Activated CD8-positive, alpha-beta memory T cell treated with anti-CD3 and anti-CD28 coated beads, Interleukin-2, amount 10 ng/mL, durations not matched to agents 7 days and 5 days (primary cell): ENCODE results near the gene CD84. TPM values are rescaled to one million over a fixed set of nuclear protein-coding genes. Genes with fewer than 3 reads are reported as not detected.
A peak's percentile ranks its signal among the peaks of the same experiment; 100 is the strongest.
"Not testable (repeated sequence)": the region's sequence is repeated elsewhere in the genome, so short reads cannot be mapped to it uniquely, and the experiment has no call there.

ENCODE experiments used
- ATAC-seq: fragments of 150-1000 bp; cut with Tn5 transposase; one replicate; pipeline ENCODE4 v1.10.0; 2021; ENCODE audit warnings: moderate library complexity
- CTCF ChIA-PET: fragments of 350-600 bp; sonication (Branson Sonifier 250); formaldehyde crosslinking; loops from one replicate; lab custom pipeline; 2021; ENCODE audit warnings: antibody characterized with exemption; lab: Charles Lee
- DNase-seq: peaks from one replicate; pipeline ENCODE4 v3.0.0-alpha.2; 2020
- H3K27ac Mint-ChIP-seq: one replicate; pipeline ENCODE4 v1.8.0; 2021; ENCODE audit warnings: mild to moderate bottlenecking, mixed read lengths
- H3K27me3 Mint-ChIP-seq: one replicate; pipeline ENCODE4 v1.8.0; 2021; ENCODE audit warnings: mixed read lengths
- H3K36me3 Mint-ChIP-seq: one replicate; pipeline ENCODE4 v1.8.0; 2021; ENCODE audit warnings: mild to moderate bottlenecking, mixed read lengths
- H3K4me1 Mint-ChIP-seq: one replicate; pipeline ENCODE4 v1.8.0; 2021; ENCODE audit warnings: mixed read lengths
- H3K4me3 Mint-ChIP-seq: one replicate; pipeline ENCODE4 v1.8.0; 2021; ENCODE audit warnings: mild to moderate bottlenecking, moderate library complexity, mixed read lengths
- H3K9me3 Mint-ChIP-seq: one replicate; pipeline ENCODE4 v1.8.0; 2022; ENCODE audit warnings: low read depth, mixed read lengths
- total RNA-seq, 2 experiments: library from RNA; stranded (reverse); gene quantifications; one replicate each; pipeline ENCODE4 v1.2.3, GENCODE V29; 2021

CD84 gene
- total RNA-seq, 2 experiments from 2014 or later, result 29.9 to 34.6 TPM

DNA sequence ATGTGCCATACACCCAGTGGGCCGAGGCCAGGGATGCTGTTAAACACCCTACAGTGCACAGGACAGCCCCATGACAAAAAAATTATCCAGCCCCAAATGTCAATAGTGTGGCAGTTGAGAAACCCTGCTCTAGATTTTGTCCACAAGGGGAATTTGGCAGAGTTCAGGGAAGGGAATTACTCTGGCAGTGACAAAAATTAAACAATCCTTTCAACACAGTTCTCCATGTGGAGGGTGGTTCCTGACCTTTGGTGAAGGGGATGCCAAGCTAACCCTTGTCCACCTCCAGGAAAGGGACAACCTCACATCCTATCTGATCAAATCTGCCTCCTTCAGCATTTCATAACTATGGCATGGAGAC lies 28.4 kb upstream of the CD84 start:
- Mint-ChIP-seq H3K4me3 (no peak overlapping the region), H3K9me3 (peaks cover 11% of the 10 kb centered on the region), H3K36me3 (peaks cover 64% of the 10 kb centered on the region), H3K27ac (peak overlapping the region; percentile 85), H3K4me1 (peaks cover 58% of the 10 kb centered on the region), H3K27me3 (no peaks in the 10 kb centered on the region)
- CTCF ChIA-PET, result interaction anchor here (0.6 to 17.2 kb wide), 24 partner anchors 12 to 229 kb away, joined by 3 to 337 read pairs (median 4); partner anchors contain the start of gene CD84
- DNase-seq (no peak), ATAC-seq (no peak)

DNA sequence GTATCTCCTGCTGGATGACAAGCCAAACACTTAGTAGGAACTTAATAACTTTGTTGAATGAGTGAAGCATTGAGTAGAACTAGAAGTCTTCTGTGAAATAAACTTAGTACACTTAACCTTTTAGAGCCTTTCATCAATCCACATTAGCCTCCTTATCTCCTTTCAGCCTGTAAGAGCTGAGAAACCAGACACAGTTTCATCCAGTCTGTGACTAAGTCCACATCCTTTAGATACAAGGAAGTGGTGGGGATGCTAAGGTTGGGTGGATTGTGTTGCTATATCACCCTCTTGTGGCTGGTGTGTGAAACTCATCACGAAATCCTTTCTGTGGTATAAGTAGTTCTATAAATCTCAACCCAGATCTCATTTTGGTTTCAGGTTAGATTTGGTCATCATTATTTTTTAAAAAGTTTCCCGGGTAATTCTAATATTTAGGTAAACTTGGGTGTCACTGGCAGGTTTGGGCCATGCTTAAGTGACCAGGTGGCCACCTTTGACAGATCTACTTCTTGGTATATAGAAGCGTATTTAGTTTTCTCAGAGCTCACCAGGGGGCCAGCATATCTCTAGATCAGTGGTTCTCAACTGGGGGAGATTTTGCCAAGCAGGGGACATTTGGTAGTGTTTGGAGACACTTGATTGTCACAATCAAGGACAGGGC lies 27.8 kb upstream of the CD84 start:
- Mint-ChIP-seq H3K9me3 (peaks cover 11% of the 10 kb centered on the region), H3K27me3 (no peaks in the 10 kb centered on the region), H3K36me3 (peaks cover 63% of the 10 kb centered on the region), H3K27ac (peak overlapping the region; percentile 85), H3K4me3 (no peak overlapping the region), H3K4me1 (peaks cover 57% of the 10 kb centered on the region)
- DNase-seq, result peak; percentile 83
- CTCF ChIA-PET, result interaction anchor here (0.5 to 17.2 kb wide), 35 partner anchors 10 to 350 kb away, joined by 3 to 337 read pairs (median 4); partner anchors contain the start of gene CD84
- peak; percentile 98 for ATAC-seq

DNA sequence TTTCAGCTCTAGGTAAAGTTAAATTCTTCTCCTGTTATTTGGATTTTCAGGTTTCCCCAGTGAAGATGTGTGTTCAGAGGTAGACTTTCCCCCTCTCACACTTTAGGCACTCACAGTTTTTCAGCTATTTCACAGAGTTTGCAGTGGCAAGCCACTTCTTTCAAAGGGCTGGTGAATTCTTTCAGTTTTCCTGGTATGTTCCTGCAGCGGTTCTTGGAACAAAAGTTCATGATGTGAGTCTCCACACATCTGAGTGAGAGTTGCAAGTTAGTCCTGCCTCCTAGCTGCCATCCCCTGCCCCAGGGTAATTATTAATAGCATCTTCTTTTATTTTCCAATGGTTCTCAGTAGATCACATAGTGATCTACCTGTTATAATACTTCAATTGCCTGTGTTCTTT lies 27.3 kb upstream of the CD84 start:
- H3K9me3 Mint-ChIP-seq, result peaks cover 14% of the 10 kb centered on the region
- H3K4me3 Mint-ChIP-seq, result no peak overlapping the region
- no peak for DNase-seq
- peaks cover 67% of the 10 kb centered on the region for H3K36me3 Mint-ChIP-seq
- no peak for ATAC-seq
- H3K27me3 Mint-ChIP-seq, result no peaks in the 10 kb centered on the region
- CTCF ChIA-PET, result interaction anchor here (0.5 to 17.2 kb wide), 30 partner anchors 9 to 351 kb away, joined by 3 to 337 read pairs (median 4); partner anchors contain the start of gene CD84
- H3K27ac Mint-ChIP-seq, result peak overlapping the region; percentile 85
- peaks cover 57% of the 10 kb centered on the region for H3K4me1 Mint-ChIP-seq

DNA sequence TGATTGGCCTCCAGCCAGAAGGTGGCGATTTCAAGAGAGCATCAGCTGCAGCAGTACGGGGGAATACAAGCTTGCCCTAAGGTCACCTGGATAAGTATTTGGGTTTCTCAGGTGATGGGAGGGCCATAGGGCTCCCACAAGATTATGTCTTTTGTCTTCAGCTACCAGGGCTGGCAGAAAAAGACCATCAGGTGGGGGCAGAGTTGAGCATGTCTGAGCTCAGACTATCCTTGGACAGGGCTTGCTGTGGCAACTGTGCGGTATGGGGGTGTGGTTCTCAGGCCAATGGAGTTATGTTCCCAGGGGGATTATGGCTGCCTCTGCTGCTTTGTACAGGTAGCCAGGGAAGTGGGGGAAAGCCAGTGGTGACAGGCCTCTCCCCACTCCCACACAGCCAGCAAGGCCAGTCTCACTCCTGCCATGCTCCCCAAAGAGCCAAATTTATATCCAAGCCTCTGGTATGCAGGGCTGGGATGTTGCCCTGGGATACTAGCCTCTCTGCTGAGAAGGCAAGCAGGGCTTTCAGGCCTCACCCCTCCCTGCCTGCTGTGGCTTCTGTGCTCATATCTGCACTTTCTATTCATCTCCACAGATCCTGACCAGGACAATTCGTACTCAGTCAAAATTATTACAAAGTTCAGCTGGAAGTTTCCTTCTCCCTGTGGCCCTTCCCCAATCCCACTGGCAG lies 26.6 kb upstream of the CD84 start:
- DNase-seq (no peak), ATAC-seq (no peak)
- CTCF ChIA-PET, result interaction anchor here (0.8 to 17.2 kb wide), 22 partner anchors 9 to 251 kb away, joined by 3 to 337 read pairs (median 5); partner anchors contain the start of genes CD84 and SLAMF6
- Mint-ChIP-seq H3K9me3 (peaks cover 16% of the 10 kb centered on the region), H3K27ac (peak overlapping the region; percentile 85), H3K36me3 (peaks cover 65% of the 10 kb centered on the region), H3K4me1 (peaks cover 54% of the 10 kb centered on the region), H3K27me3 (no peaks in the 10 kb centered on the region), H3K4me3 (no peak overlapping the region)

DNA sequence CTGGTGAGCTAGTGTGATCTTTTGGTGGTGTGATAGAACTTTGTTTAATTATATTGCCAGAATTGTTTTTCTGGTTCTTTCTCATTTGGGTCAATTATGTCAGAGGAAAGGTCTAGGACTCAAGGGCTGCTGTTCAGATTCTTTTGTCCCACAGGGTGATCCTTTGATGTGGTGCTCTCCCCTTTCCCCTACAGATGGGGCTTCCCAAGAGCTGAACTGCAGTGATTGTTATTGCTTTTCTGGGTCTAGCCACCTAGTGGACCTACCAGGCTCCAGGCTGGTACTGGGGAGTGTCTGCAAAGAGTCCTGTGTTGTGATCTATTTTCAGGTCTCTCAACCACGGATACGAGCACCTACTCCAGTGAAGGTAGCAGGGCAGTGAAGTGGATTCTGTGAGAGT lies 25.9 kb upstream of the CD84 start:
- Mint-ChIP-seq H3K4me1 (peaks cover 47% of the 10 kb centered on the region), H3K27me3 (no peaks in the 10 kb centered on the region), H3K4me3 (no peak overlapping the region), H3K9me3 (peaks cover 20% of the 10 kb centered on the region), H3K36me3 (peaks cover 61% of the 10 kb centered on the region), H3K27ac (peak overlapping the region; percentile 7)
- CTCF ChIA-PET, result interaction anchor here (1.1 to 17.2 kb wide), 8 partner anchors 10 to 178 kb away, joined by 3 to 337 read pairs (median 5); partner anchors contain the start of gene SLAMF6
- ATAC-seq, result no peak
- no peak for DNase-seq

DNA sequence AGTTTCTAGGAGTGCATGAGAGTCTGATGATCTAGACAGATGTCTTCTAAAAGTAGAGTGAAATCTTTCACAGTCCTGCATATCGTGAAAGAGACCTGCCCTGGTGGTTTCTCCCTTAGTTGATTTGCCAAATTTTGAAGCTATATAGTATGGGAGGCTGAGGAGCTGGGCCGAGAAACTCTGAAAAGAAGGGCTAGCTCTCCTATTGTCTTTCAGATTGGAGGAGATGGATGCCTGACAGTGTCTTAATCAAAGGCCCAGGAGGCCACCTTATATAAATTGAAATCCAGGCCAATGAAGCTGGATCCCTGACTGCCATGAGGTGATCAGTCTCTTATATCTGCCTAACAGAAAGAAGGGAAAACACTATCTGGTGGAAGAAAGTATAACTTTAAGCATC lies 18.4 kb upstream of the CD84 start:
- Mint-ChIP-seq H3K36me3 (peaks cover 42% of the 10 kb centered on the region), H3K27ac (no peak overlapping the region), H3K4me3 (no peak overlapping the region), H3K4me1 (no peaks in the 10 kb centered on the region), H3K27me3 (no peaks in the 10 kb centered on the region), H3K9me3 (peaks cover 16% of the 10 kb centered on the region)
- ATAC-seq (no peak), DNase-seq (no peak)
- CTCF ChIA-PET, result interaction anchor here (0.5 to 1.7 kb wide), 6 partner anchors 9 to 393 kb away, joined by 3 to 5 read pairs (median 4); no protein-coding TSS in a partner anchor

DNA sequence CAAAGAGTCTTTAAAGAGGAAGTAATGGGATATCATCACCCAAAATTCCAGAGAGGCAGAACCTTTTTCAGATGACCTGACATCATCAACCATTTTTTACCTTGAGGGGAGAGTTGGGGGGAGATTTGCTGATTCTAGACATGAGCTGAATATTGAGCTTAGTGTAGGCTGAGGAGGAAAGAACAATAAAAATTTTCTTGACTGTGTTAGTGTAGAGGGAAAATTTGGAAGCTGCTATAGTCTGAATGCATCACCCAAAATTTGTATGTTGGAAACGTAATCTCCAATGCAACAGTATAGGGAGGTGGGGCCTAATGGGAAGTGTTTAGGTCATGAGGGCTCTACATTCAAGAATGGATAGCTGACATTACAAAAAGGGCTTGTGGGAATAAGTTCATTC lies 17.8 kb upstream of the CD84 start:
- Mint-ChIP-seq H3K27me3 (no peaks in the 10 kb centered on the region), H3K27ac (no peak overlapping the region), H3K4me1 (no peaks in the 10 kb centered on the region), H3K36me3 (peaks cover 43% of the 10 kb centered on the region), H3K9me3 (peaks cover 18% of the 10 kb centered on the region), H3K4me3 (no peak overlapping the region)
- CTCF ChIA-PET, result interaction anchor here (0.5 to 1.7 kb wide), 2 partner anchors 10 to 394 kb away, joined by 4 to 5 read pairs; no protein-coding TSS in a partner anchor
- no peak for ATAC-seq
- no peak for DNase-seq

DNA sequence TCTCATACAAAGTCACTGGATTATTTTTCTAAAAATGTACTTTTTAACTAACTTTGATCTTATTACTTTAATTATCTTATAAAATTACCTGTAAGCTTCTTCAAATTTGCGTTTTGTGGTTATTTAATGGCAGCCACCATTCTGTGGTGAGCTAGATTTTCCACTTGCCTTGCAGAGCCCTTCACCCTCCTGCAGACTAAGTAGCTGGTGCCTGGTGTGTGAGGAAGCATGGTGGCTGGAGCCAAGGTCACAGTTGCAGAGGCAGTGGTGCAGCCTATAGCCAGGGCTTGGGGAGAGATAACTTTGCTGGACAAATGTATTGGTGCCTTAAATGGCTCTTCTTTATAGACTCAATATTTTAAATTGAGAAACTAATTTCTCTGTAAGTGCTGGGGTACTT lies 11.2 kb upstream of the CD84 start:
- ATAC-seq (no peak), DNase-seq (no peak)
- peaks cover 22% of the 10 kb centered on the region for H3K36me3 Mint-ChIP-seq
- no peak overlapping the region for H3K4me3 Mint-ChIP-seq
- CTCF ChIA-PET, result interaction anchor here (1.1 to 1.4 kb wide), 3 partner anchors 10 to 50 kb away, joined by 3 to 5 read pairs (median 4); no protein-coding TSS in a partner anchor
- peaks cover 9% of the 10 kb centered on the region for H3K9me3 Mint-ChIP-seq
- H3K4me1 Mint-ChIP-seq, result peaks cover 8% of the 10 kb centered on the region
- no peaks in the 10 kb centered on the region for H3K27me3 Mint-ChIP-seq
- H3K27ac Mint-ChIP-seq, result no peak overlapping the region

DNA sequence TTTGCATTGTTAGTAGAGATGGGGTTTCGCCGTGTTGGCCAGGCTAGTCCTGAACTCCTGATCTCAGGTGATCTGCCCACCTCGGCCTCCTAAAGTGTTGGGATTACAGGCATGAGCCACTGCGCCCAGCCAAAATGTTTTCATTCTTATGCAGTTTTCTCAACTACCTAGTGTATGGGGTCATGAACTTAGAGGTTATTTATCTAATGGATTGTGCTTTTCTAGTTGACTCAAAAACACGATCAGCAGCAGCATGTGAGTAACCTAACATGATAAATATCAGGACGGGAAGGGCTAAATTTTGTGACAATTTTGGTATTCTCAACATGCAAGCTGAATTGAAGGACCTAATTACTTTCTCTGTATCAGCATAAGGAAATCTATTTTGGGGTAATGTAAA lies 9.2 kb upstream of the CD84 start:
- Mint-ChIP-seq H3K4me3 (no peak overlapping the region), H3K36me3 (peaks cover 17% of the 10 kb centered on the region), H3K27ac (no peak overlapping the region), H3K27me3 (no peaks in the 10 kb centered on the region), H3K9me3 (peaks cover 5% of the 10 kb centered on the region), H3K4me1 (peaks cover 20% of the 10 kb centered on the region)
- CTCF ChIA-PET, result interaction anchor here (0.6 to 1.5 kb wide), 4 partner anchors 18 to 230 kb away, joined by 3 to 4 read pairs (median 3); no protein-coding TSS in a partner anchor
- ATAC-seq, result no peak
- no peak for DNase-seq

DNA sequence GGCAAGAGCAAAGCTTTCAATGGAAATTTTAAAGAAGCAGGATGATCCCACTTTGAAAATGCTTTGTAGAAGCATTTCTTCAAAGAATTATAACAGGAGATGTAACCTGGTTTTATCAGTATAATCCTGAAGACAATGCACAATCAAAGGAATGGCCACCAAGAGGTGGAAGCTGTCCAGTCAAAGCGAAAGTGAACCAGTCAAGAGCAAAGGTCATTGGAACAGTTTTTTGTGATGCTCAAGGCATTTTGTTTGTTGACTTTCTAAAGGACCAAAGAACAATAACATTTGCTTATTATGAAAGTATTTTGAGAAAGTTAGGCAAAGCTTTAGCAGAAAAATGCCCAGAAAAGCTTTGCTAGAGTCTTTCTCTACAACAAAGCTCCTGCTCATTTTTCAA lies 5.5 kb upstream of the CD84 start:
- ATAC-seq (no peak), DNase-seq (no peak)
- Mint-ChIP-seq H3K27ac (peak overlapping the region; percentile 1), H3K36me3 (peaks cover 17% of the 10 kb centered on the region), H3K27me3 (no peaks in the 10 kb centered on the region), H3K4me1 (peaks cover 32% of the 10 kb centered on the region), H3K4me3 (no peak overlapping the region), H3K9me3 (peaks cover 6% of the 10 kb centered on the region)
- CTCF ChIA-PET, result interaction anchor here (0.9 to 1.8 kb wide), 5 partner anchors 14 to 293 kb away, joined by 3 to 12 read pairs (median 4); no protein-coding TSS in a partner anchor

DNA sequence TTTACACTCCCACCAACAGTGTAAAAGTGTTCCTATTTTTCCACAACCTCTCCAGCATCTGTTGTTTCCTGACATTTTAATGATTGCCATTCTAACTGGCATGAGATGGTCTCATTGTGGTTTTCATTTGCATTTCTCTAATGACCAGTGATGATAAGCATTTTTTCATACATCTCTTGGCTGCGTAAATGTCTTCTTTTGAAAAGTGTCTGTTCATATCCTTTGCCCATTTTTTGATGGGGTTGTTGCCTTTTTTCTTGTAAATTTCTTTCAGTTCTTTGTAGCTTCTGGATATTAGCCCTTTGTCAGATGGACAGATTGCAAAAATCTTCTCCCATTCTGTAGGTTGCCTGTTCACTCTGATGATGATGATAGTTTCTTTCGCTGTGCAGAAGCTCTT lies 3.7 kb upstream of the CD84 start:
- ATAC-seq, H3K27ac Mint-ChIP-seq, DNase-seq, H3K9me3 Mint-ChIP-seq, H3K27me3 Mint-ChIP-seq, H3K4me3 Mint-ChIP-seq: not testable (repeated sequence)
- CTCF ChIA-PET, result interaction anchor here (1.1 to 1.3 kb wide), 2 partner anchors 16 to 38 kb away, joined by 3 read pairs; no protein-coding TSS in a partner anchor
- H3K4me1 Mint-ChIP-seq, result peaks cover 36% of the 10 kb centered on the region
- H3K36me3 Mint-ChIP-seq, result peaks cover 17% of the 10 kb centered on the region

DNA sequence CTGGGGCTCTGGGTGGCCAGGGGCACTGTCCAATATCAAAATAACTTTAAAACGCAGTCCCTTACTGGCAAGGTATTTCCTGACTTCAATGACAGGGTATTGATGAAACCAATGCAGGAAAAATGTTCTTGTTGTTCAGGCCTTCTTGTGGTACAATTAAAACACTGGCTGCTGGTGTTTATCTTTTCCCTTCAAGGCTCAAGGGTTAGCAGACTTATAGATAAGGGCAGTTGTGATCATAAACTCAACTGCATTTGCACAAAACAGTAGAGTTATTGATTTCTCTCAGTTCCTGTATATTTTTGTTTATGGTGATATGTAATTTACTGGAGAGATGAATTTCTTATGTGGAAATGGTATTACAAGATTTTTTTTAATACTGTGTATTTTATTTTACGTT lies 2.7 kb upstream of the CD84 start:
- Mint-ChIP-seq H3K36me3 (peaks cover 17% of the 10 kb centered on the region), H3K4me1 (peaks cover 44% of the 10 kb centered on the region), H3K9me3 (peaks cover 6% of the 10 kb centered on the region), H3K27me3 (no peaks in the 10 kb centered on the region), H3K4me3 (no peak overlapping the region), H3K27ac (no peak overlapping the region)
- CTCF ChIA-PET, result no interaction called here
- DNase-seq, result no peak
- ATAC-seq, result no peak

DNA sequence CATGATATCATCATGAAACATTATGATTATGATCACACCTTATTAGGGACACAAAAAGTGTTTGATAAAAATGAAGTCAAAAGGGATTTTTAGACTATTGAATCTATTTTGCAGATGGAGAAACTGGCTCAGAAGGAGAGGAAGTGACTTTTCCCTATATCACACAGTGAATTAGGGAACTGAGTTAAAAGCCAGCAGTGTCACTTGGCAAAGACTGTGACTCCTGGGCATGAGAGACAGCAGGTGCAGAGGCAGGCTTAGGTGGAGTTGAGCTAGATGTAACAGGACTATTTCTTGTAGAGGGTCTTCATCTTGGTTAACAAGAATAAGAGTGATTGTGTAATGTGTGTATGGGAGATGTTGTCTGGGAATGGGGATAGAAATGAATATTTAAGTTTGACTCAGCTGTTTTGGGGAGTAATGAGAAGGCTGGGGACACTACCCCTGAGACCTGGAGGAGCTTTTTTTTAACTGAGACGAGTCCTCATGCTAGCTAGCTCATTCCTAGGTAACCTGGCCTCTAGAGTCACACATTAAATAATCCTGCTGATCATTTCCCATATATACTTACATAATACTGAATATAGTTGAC lies 1.0 kb upstream of the CD84 start:
- Mint-ChIP-seq H3K9me3 (peaks cover 3% of the 10 kb centered on the region), H3K27ac (peak overlapping the region; percentile 63), H3K4me1 (peaks cover 55% of the 10 kb centered on the region), H3K27me3 (no peaks in the 10 kb centered on the region), H3K4me3 (no peak overlapping the region), H3K36me3 (peaks cover 18% of the 10 kb centered on the region)
- CTCF ChIA-PET, result interaction anchor here (0.6 to 1.8 kb wide), 6 partner anchors 10 to 96 kb away, joined by 3 to 8 read pairs (median 3); no protein-coding TSS in a partner anchor
- ATAC-seq, result no peak
- no peak for DNase-seq
